H9 (cell line): ENCODE results near the gene KIAA1549. TPM values are rescaled to one million over a fixed set of nuclear protein-coding genes. Genes with fewer than 3 reads are reported as not detected.

Experiments used
- DNase-seq: peaks from one replicate; pipeline ENCODE4 v3.0.0-alpha.2; 2017
- H2AFZ ChIP-seq: one replicate; pipeline ENCODE4 v1.6.1; 2013; ENCODE audit warnings: mild to moderate bottlenecking, low read length, control low read depth, moderate library complexity
- H2AK5ac ChIP-seq: 2 replicates; pipeline ENCODE4 v1.6.1; 2013; ENCODE audit warnings: low read length, control low read depth, mixed read lengths; ENCODE audit not compliant: insufficient read length
- H2BK120ac ChIP-seq: one replicate; pipeline ENCODE4 v1.6.1; 2013; ENCODE audit warnings: low read depth, mild to moderate bottlenecking, low read length, control low read depth, inconsistent platforms; ENCODE audit not compliant: poor library complexity, severe bottlenecking
- H2BK12ac ChIP-seq: 2 replicates; pipeline ENCODE4 v1.6.1; 2013; ENCODE audit warnings: low read length, control low read depth, mixed read lengths, low read depth; ENCODE audit not compliant: insufficient read length
- H2BK15ac ChIP-seq: 2 replicates; pipeline ENCODE4 v1.6.1; 2013; ENCODE audit warnings: low read depth, low read length, control low read depth
- H2BK20ac ChIP-seq: one replicate; pipeline ENCODE4 v1.6.1; 2013; ENCODE audit warnings: low read depth, mild to moderate bottlenecking, low read length, control low read depth, inconsistent platforms; ENCODE audit not compliant: poor library complexity, severe bottlenecking
- H2BK5ac ChIP-seq: 2 replicates; pipeline ENCODE4 v1.6.1; 2013; ENCODE audit warnings: low read length, control low read depth, mixed read lengths; ENCODE audit not compliant: insufficient read length
- H3K14ac ChIP-seq: 2 replicates; pipeline ENCODE4 v1.6.1; 2013; ENCODE audit warnings: low read length, control low read depth; ENCODE audit not compliant: insufficient read depth
- H3K18ac ChIP-seq: 2 replicates; pipeline ENCODE4 v1.6.1; 2013; ENCODE audit warnings: low read depth, mild to moderate bottlenecking, mixed read lengths, low read length, control low read depth; ENCODE audit not compliant: insufficient read length
- H3K23ac ChIP-seq: 2 replicates; pipeline ENCODE4 v1.6.1; 2013; ENCODE audit warnings: low read length, control low read depth, mixed read lengths, low read depth; ENCODE audit not compliant: insufficient read length
- H3K23me2 ChIP-seq: 2 replicates; pipeline ENCODE4 v1.6.1; 2013; ENCODE audit warnings: low read depth, mild to moderate bottlenecking, mixed read lengths, low read length, control low read depth; ENCODE audit not compliant: insufficient read length, poor library complexity, severe bottlenecking
- H3K27ac ChIP-seq: 2 replicates; pipeline ENCODE4 v1.5.1; 2013; ENCODE audit warnings: low read length, control low read depth, mixed read lengths, low read depth; ENCODE audit not compliant: insufficient read length
- H3K27me3 ChIP-seq: 2 replicates; pipeline ENCODE4 v1.6.1; 2013; ENCODE audit warnings: low read length, control low read depth, inconsistent platforms; ENCODE audit not compliant: insufficient read depth
- H3K4ac ChIP-seq: 2 replicates; pipeline ENCODE4 v1.6.1; 2013; ENCODE audit warnings: low read depth, mild to moderate bottlenecking, control low read depth, inconsistent platforms, low read length, moderate library complexity
- H3K4me1 ChIP-seq: 2 replicates; pipeline ENCODE4 v1.6.1; 2013; ENCODE audit warnings: low read length, control low read depth, inconsistent platforms; ENCODE audit not compliant: insufficient read depth
- H3K4me2 ChIP-seq: 2 replicates; pipeline ENCODE4 v1.6.1; 2013; ENCODE audit warnings: low read length, control low read depth, mixed read lengths; ENCODE audit not compliant: insufficient read length, insufficient read depth
- H3K56ac ChIP-seq: 2 replicates; pipeline ENCODE4 v1.6.1; 2013; ENCODE audit warnings: low read depth, mild to moderate bottlenecking, mixed read lengths, low read length, control low read depth; ENCODE audit not compliant: insufficient read length
- H3K79me1 ChIP-seq: 2 replicates; pipeline ENCODE4 v1.6.1; 2013; ENCODE audit warnings: low read depth, mild to moderate bottlenecking, moderate library complexity, low read length, control low read depth, inconsistent platforms; ENCODE audit not compliant: insufficient read depth, poor library complexity, severe bottlenecking
- H3K79me2 ChIP-seq: 2 replicates; pipeline ENCODE4 v1.6.1; 2013; ENCODE audit warnings: low read length, control low read depth, inconsistent platforms; ENCODE audit not compliant: insufficient read depth
- H3K9ac ChIP-seq: 2 replicates; pipeline ENCODE4 v1.6.1; 2013; ENCODE audit warnings: low read length, control low read depth, mixed read lengths; ENCODE audit not compliant: insufficient read length; ENCODE audit errors: extremely low read depth
- H3K9me3 ChIP-seq: one replicate; pipeline ENCODE4 v1.6.1; 2013; ENCODE audit warnings: low read depth, low read length, inconsistent platforms; ENCODE audit not compliant: control insufficient read depth
- H3T11ph ChIP-seq: one replicate; pipeline ENCODE4 v1.6.1; 2013; ENCODE audit warnings: mild to moderate bottlenecking, low read length, control low read depth, inconsistent platforms
- H4K20me1 ChIP-seq: one replicate; pipeline ENCODE4 v1.6.1; 2013; ENCODE audit not compliant: control insufficient read depth, insufficient read length, insufficient read depth
- H4K5ac ChIP-seq: 2 replicates; pipeline ENCODE4 v1.6.1; 2013; ENCODE audit warnings: low read depth, mild to moderate bottlenecking, mixed read lengths, low read length, control low read depth; ENCODE audit not compliant: insufficient read length
- H4K8ac ChIP-seq: replicated peaks from 2 replicates; pipeline ENCODE4 v1.6.1; 2013; ENCODE audit warnings: low read length, control low read depth, mixed read lengths, low read depth; ENCODE audit not compliant: insufficient read length
- H4K91ac ChIP-seq: 2 replicates; pipeline ENCODE4 v1.6.1; 2013; ENCODE audit warnings: low read depth, mild to moderate bottlenecking, moderate library complexity, mixed read lengths, low read length, control low read depth; ENCODE audit not compliant: insufficient read length
- H3K27ac Mint-ChIP-seq, 3 experiments: 2 replicates in 2 of 3; 3 replicates in 1 of 3; pipeline ENCODE4 v1.8.0; 2020 to 2021; ENCODE audit warnings: mixed read lengths in 3 of 3, mild to moderate bottlenecking in 1 of 3, moderate library complexity in 1 of 3
- H3K27me3 Mint-ChIP-seq: 2 replicates; pipeline ENCODE4 v1.8.0; 2021; ENCODE audit warnings: low read depth, mild to moderate bottlenecking, moderate library complexity, mixed read lengths
- H3K36me3 Mint-ChIP-seq, 3 experiments: 2 replicates in 2 of 3; 3 replicates in 1 of 3; pipeline ENCODE4 v1.8.0; 2020 to 2021; ENCODE audit warnings: low read depth in 3 of 3, mixed read lengths in 3 of 3; ENCODE audit not compliant: insufficient read depth in 1 of 3
- H3K4me1 Mint-ChIP-seq, 2 experiments: 2 replicates each; pipeline ENCODE4 v1.8.0; 2020; ENCODE audit warnings: mixed read lengths in 2 of 2
- H3K4me3 Mint-ChIP-seq, 2 experiments: 2 replicates in 1 of 2; 3 replicates in 1 of 2; pipeline ENCODE4 v1.8.0; 2020 to 2021; ENCODE audit warnings: mild to moderate bottlenecking in 2 of 2, mixed read lengths in 2 of 2, moderate library complexity in 1 of 2
- H3K9me3 Mint-ChIP-seq, 2 experiments: 2 replicates in 1 of 2; 3 replicates in 1 of 2; pipeline ENCODE4 v1.8.0; 2020; ENCODE audit warnings: mild to moderate bottlenecking in 2 of 2, mixed read lengths in 2 of 2, moderate library complexity in 1 of 2
- CTCF ChIP-seq: fragments of 200-600 bp; sonication (generic); conservative IDR thresholded peaks from 3 replicates; pipeline ENCODE4 v1.8.0; 2021; ENCODE audit warnings: antibody characterized with exemption, mild to moderate bottlenecking
- WGBS: extraction: QIAGEN DNeasy Blood & Tissue Kit; methylation state at CpG from one replicate; pipeline ENCODE4 v1.1.7; 2013; ENCODE audit warnings: missing lambda C conversion rate, low lambda C conversion rate, mixed read lengths; ENCODE audit not compliant: insufficient read length; ENCODE audit errors: extremely low coverage; 5-methylcytosine and 5-hydroxymethylcytosine counted together
- total RNA-seq: library from RNA; stranded (reverse); gene quantifications from 2 replicates; pipeline ENCODE4 v1.2.1, GENCODE V29; 2021

KIAA1549 gene
- total RNA-seq, 1 experiment from 2014 or later, result 11.9 TPM

GRCh38 chr7:138829335-138829734, 151.9 kb downstream of the KIAA1549 start:
- Histone ChIP-seq H4K91ac (no peak overlapping the region), H2BK15ac (no peak overlapping the region), H2BK5ac (no peak overlapping the region), H3K14ac (no peak overlapping the region), H3K79me2 (no peaks in the 10 kb centered on the region), H4K5ac (no peak overlapping the region), H3K56ac (no peak overlapping the region), H3K9me3 (no peaks in the 10 kb centered on the region), H4K20me1 (no peaks in the 10 kb centered on the region), H2BK120ac (no peak overlapping the region), H3K23me2 (no peaks in the 10 kb centered on the region), H3K4me1 (no peaks in the 10 kb centered on the region), H3K9ac (no peak overlapping the region), H4K8ac (no peak overlapping the region), H3K18ac (no peak overlapping the region), H3K4ac (no peak overlapping the region), H3K27me3 (no peaks in the 10 kb centered on the region), H3K27ac (no peak overlapping the region), H2AK5ac (no peak overlapping the region), H3K79me1 (no peaks in the 10 kb centered on the region), H3T11ph (no peak overlapping the region), H2AFZ (no peak overlapping the region), H2BK12ac (no peak overlapping the region), H3K4me2 (no peak overlapping the region), H2BK20ac (no peak overlapping the region), H3K23ac (no peak overlapping the region)
- no peak for DNase-seq
- Mint-ChIP-seq H3K9me3 (peaks cover 0 to 3% of the 10 kb centered on the region in 2 experiments; a peak in 2 of 5 replicates), H3K27me3 (no peaks in the 10 kb centered on the region), H3K4me1 (peaks cover 4% of the 10 kb centered on the region in 2 experiments; a peak in 1 of 4 replicates), H3K27ac (no peak overlapping the region), H3K4me3 (no peak overlapping the region), H3K36me3 (peaks cover 0 to 1% (median under 1%) of the 10 kb centered on the region in 3 experiments; a peak in 4 of 7 replicates)
- no peak for TF ChIP-seq CTCF
- WGBS, result no CpG with 5 or more reads among the region's 11 CpGs
